Activated gamma-delta T cell treated with anti-CD3 and anti-CD28 coated beads, Interleukin-2, amount 50 U/mL, for 16 hours (primary cell): Measurements from ENCODE around the gene RAD51B.
A peak's percentile ranks its signal among the peaks of the same experiment; 100 is the strongest.
"Not testable (repeated sequence)": the region's sequence is repeated elsewhere in the genome, so short reads cannot be mapped to it uniquely, and the experiment has no call there.

Experiments
- DNase-seq: peaks from one replicate; pipeline ENCODE4 v3.0.0-alpha.2; 2020; ENCODE audit warnings: low read depth

RAD51B gene

DNA sequence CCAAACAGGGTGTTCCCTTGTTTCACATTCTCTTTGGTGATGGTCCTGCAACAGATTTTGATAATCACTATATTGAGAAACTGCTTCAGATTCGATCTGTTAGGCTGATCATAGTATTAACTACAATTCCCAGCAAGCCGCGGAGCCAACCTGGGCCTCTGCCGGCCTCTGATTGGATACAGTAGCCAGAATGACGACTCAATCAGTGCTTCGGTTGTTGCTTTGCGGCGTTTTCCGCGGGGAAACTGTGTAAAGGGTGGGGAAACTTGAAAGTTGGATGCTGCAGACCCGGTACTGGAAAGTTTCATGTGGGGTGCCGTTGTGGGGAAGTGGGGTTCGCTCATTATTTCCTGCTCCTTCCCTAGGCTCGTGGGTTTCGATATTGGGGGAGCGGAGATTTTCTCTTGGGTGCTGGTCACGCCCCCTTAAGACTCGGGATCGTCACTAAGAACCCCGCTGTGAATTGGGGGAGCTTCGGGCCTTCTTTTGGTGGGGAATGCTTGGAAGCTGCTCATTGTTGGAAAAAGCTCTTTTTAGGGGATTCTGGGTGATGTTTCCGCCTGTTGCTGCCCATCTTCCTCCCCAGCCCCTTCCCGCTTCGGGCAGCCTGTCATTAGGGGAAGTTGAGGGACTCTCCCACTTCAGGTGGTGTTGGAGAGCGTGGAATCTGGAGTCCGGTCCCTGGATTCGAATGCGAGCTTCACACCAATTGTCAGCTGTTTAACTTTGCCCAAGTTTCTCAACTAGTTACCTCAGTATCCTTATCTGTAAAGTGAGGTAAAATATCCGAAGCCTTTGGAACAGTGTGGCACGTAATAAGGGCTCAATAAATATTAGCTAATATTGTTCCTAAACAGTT lies at the start of gene RAD51B:
RAD51B (plus strand) TSS at position 217 of the 859 bp plus-strand sequence.
- peak; percentile 80 for DNase-seq

DNA sequence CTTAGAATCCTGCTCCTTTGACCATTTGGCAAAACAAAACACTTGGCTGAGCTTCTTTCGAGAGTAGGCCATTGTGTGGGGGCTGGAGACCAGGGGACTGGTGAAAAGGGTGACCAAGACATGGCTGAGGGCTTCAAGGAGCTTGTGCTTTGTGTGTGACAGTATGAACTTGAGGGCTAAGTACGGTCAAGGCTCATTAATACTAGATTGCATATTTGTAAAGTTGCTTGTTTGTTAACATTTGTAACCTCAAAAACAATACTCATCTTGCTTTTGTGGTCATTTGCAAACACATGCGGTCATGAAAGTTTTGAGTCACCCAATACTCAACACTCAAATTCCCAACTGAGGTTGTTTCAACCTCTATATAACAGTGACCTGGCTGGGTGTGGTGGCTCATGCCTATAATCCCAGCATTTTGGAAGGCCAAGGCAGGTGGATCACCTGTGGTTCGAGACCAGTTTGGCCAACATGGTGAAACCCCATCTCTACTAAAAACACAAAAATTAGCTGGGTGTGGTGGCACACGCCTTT lies 45.7 kb upstream of the RAD51B start:
- DNase-seq: no peak

DNA sequence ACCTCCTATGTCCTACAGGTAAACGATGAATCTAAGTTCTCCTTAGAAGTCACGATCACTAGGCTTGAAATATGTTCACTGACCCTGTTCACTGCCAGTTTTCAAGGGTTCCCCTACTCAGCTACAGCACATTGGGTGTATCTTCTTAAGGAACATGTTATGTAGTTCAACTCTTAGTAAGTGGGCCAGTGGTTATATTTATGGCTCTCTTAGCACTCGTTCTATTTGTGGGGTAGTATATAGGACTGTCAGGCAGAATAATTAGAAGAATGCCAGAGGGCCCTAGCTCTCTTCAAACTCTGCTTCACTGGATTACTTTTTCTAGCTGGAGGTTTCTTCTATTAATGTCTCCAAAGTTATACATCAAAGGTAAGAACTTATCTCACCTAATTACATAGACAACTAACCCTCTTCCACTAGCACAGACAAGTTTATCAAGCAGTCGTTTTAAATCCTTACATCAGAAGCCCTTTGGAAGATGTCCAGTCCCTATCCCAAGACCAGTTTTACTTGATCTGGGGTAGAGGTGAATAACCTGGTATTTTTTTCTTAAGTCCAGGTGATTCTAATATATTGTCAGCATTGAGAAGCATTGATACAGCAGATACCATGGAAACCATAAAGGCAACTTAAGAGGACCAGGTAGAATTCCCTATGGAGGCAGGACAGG lies 42.8 kb upstream of the RAD51B start:
- DNase-seq: no peak

DNA sequence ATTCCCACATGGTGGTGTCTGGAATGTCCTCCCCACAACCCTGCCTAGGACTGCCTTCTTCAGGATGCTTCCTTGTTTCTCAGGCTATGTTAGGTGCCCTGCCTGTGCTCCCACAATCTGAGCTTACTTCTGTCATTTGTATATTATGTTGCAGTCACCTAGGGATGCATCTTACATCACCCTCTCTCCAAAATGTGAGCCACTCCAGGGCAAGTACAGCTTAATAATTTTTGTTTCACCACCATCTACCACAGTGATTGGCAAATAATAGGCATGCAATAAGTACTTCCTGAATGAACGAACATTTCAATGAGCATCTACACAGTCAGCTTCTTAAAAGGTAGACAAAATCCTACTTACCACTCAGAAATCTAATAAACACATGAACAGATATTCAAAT lies 40.8 kb upstream of the RAD51B start:
- DNase-seq: no peak

DNA sequence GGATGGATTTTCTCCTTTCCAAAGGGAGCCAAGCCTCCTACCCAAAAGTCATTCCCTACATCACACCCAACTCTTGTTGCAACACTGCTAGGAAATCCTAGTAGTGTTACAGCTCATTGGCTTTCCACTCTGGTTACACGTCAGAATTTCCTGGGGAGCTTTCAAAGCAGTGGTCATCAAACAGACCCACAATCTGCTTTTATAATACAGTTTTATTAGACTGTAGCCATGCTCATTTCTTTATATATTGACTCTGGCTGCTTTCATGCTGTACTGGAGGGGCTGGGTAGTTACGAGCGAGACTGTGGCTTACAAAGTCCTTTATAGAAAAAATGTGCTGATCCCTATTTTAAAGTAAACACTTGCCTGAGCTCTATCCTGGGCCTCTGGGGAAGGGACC lies 37.5 kb upstream of the RAD51B start:
- DNase-seq: no peak

DNA sequence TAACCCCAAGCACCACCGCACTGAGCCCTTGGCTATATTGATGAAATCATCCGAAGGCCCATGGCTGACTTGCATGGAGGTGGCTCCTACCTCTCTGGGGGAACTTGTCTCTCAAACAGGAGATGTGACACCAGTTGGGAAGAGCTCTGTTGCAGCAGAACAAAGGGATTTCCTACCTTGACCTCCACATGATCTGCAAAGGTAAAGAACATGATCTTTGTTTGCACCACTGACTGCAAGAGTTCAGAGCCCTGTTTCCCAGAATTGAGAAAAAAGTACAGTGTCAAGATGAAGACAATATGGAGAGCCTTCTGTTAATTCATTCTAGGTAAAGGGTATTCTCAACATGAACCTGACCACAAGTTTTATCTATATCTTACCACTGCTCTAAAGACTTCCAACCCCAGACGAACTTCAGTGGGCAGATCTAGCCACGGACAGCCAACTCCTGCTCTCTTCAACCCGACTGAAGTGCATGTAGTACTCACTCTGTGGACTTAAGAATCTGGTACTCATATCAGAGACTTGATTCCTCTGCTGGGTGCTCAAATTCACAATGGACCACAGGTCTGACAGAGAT lies 35.2 kb upstream of the RAD51B start:
- no peak for DNase-seq

DNA sequence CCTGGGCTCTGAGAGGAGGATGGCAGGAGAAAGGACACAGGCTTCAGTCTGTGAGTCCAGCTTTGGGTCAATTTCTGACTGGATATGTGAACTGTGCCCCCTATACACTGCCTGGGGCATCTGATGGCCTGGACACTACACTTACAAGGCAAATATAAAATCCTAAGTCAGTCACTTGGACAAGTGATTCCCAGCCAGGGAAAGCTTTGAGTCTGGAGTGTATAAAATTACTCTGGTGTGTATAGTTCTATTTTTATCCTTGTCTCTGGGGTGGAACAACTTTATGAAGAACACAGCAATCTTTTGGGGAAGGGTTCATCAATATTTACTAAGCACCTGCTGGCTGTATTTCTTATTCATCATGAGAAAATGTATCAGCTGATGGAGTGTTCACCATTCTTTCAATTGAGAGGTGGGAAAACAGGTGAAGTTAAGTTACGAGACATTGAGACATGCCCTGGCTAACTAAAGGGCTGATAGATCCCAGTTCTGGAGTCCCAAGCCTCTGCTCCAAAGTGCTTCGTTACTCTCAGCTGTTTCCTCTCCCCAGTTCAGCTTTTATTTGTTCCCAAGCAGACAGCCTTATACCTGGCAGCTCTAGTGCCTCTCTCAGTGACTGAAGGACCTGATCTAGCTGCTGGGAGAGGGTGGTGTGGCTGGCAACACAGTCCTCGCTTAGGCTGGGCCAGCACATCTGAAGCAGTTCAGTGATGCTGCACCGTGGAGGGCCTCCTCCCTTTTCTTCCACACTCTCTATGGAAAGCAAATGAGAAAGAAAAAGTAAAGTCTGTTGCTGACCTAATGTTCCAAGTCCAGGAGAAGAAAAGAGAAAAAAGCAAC lies 34.1 kb upstream of the RAD51B start:
- no peak for DNase-seq

DNA sequence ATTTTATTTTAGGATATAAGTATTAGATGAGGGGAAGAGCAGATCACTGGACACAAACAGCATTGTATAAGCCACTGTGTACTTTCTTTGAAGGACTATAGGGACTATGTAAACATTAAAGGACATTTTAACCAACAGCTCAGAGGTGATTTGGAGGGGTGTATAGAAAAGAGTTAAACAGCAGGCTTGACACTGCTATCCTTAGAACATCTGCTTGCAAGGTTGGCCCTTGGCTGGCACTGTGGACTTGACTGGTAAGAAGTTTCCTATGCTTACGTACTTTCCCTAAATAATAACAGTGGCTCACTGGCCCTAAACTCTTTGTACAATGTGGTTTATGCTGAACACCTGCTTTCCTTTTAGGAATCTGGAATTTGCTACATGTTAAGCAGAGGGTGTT lies 31.9 kb upstream of the RAD51B start:
- no peak for DNase-seq

DNA sequence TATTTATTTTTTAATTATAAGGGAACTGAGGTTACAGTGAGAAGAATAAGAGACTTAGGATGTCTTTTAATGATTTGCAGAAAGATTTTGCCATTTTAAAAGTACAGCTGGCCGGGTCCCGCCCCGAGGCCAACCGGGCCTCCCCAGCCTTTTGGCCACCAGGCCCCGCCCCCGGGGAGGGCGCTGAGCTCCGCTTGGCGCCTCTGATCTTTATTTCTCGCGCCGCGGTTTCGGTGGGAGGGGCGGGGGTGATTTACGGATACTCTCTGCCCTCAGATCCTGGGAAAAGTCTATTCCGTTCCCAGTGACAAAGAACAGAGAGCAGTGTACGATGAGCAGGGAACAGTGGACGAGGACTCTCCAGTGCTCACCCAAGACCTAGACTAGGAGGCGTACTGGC lies 20.8 kb upstream of the RAD51B start:
- DNase-seq: no peak

DNA sequence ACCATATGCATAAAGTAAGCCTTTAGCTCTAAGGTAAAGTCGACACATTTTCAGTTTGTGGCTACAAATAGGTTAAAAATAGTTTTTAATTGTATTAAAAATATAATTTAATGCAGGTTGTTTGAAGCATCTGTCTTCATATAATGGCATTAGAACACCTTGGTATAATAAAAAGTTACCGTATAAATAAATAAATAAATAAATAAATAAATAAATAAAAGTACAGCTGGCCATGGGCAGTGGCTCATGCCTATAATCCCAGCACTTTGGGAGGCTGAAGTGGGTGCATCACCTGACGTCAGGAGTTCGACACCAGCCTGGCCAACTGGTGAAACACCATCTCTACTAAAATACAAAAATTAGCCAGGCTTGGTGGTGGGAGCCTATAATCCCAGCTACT lies 18.8 kb upstream of the RAD51B start:
- no peak for DNase-seq

DNA sequence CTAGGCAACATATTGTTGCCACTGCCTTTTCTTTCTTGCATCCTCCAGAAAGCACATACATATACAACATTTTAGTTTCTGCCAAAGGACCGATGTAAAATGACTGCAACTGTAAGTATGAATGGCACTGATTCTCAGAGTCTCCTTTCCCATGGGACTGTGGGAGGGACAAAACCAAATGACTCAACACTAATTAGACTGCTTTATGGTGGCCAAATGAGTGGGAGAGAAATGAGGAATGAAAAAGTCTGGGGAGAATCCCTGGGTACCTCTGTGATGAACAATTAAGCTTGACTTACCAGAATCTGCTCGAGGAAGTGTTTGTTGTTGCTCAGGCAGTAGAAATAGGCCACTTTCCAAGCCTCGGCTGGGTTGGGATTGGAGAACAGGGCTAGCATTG lies 13.3 kb upstream of the RAD51B start:
- DNase-seq: no peak

DNA sequence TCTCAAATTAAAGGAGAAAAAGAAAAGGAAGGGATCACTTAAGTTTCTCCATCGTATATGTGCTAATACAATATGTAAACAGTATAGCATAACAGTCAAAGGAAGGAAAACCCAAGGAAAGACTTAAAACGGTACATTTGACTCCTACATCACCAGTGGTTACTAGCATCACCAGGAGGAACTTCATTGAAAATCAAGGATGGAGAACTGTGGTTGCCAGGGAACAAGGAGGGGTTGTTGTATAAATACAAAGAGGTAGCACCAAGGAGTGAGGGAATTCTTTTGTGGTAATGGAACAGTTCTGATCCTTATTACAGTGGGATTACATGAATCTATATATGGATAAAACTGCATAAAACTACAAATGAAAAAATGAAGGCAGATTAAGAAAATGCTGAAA lies 4.8 kb upstream of the RAD51B start:
- DNase-seq: no peak

DNA sequence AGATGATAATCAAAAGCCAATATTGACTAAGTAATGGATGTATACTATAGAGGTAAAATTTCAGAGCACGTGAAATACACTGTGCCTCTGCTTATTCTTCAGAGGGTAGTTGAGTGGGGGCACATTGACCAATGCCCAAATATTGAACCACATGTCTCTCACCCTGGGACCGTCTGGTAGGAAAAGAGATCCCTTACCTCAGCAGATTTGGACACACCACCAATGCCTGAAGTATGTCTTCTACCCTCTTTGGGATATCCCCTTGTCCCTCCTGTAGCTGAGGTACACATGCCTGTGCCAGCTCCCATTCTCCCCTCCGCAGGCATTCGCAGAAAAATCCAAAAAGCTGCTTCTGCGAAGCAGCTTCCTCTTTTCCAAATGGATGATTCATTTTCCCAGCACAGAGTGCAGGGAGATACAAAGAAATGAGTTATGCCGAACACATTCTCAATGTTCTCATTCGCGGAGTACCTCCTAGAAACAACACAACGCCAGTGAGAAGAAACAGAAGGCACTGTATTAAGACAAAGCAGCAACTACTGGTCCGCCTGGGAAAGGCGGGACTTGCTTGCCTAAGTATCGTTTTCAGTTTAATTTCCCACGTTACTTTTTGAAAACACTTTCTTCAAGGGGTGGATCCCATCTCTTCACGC lies 3.9 kb upstream of the RAD51B start:
- DNase-seq: no peak

DNA sequence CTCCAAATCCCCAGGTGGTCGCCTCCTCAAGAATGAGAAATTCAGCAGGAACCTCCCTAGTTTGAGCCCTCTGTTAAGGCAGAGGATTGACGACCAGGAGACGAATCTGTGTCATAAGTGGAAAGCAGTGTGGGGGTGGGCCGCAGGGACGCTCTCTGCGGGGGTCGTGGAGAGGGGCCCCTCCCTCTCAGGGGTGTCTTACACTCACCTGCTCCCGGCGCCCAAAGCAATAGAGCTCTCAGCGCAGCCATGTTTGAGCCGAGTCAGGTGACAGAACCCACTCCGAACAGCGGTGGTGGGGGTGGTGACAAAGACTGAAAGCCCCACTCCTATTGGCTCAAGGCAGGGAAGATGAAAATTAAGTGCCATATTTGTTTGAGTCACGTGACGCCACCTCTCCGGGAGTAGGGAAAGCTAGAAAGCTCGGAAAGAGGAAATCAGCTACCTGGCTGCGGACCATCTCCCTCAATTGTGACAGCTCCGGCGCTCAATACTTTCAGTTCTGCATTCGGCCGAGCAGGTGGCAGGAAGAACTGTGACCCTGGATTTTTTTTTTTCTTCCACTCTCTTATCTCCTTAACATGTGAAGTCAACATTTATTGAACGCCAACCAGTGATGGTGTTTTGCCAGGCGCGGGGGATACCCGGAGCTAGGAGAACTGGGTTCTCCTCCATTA lies 3.1 kb upstream of the RAD51B start, which contains the start of gene ZFYVE26:
ZFYVE26 (minus strand) TSS at position 265 of the 677 bp plus-strand sequence. CDS start 627 bp downstream, outside the sequence.
- peak; percentile 86 for DNase-seq

DNA sequence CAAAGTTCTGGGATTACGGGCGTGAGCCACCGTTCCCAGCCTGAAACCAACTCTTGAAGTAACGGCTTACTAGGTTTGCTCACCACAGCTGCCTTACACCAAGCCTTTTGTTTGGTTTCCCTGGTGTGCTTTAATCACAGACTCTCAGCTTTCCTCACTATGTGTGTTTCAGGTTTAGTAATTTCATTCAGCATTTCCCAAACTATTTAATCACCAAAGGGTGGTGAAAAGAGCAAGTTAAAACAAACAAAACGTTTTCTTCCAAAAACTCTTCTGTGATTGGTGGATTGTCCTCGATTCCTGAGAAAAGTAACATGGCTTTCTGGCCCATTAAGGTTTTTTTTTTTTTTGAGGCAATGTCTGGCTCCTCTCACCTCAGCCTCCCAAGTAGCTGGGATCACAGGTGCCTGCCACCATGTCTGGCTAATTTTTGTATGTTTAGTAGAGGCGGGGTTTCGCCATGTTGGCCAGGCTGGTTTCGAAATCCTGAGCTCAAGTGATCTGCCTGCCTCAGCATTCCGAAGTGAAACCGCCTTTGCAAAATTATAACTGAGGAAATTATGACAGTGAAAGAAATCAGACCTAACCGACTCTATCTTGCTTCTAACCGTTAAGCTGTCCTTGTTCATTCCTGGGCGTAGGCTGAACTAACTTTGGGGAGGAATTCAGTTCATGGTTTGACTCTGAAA lies 1.7 kb upstream of the RAD51B start:
- no peak for DNase-seq

DNA sequence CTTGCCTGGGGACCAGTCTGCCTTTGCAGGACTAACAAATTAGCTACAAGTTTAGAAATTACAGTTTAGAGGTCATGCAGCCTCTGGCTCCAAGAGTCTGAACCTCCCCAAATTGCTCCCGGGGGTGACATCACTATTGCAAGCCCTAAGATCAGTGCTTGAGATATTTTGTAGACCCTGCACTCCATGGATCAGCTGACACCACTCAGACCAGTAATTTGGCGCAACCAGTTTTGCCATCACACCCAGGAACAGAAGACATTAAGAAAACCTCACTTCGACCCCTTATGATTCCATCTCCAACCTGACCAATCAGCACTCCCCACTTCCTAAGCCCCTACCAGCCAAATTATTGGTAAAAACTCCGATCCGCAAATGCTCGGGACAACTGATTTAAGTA lies 1.1 kb upstream of the RAD51B start:
- DNase-seq: not testable (repeated sequence)

DNA sequence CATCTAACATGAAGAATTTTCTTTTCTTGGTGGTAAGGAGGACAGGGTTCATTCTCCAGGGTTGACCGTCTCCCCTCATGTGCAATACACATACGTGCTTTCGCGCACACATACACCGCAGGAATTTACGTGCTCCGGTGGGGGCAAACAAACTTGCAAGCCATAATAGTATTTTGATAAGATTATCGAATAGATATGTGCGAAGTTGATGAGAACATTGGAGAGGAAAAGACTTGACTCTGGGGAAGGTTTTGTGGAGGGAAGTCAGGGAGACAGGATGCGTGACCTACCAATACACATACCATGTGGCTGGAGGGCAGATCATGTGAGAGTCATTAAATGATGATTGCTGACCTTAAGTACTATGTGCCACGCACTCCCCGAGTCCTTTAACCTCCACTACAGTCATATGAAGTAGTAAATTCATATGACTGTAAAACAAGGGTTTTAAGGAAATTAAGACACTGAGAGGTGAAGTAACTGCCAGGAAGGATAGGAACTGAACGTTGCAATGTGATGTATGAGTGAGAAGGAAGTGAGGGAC lies 921 bp downstream of the RAD51B start:
- DNase-seq: no peak

DNA sequence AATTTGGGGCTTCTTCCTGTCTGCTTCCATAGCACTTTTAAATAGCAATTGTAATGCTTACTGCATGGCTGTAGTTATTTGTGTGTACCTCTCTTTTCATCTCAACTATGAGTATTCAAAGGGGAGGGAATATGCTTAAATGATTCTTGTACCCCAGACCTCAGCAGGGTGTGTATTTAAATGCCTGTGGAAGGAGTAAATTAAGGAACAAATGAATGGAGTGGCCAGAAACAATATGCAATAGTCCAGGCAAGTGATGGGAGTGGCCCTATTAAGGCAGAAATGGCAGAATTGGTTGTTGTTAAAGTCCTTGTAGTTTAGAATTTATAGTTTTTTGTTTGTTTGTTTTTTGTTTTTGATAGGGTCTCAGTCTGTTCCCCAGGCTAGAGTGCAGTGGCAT lies 1.5 kb downstream of the RAD51B start:
- no peak for DNase-seq

DNA sequence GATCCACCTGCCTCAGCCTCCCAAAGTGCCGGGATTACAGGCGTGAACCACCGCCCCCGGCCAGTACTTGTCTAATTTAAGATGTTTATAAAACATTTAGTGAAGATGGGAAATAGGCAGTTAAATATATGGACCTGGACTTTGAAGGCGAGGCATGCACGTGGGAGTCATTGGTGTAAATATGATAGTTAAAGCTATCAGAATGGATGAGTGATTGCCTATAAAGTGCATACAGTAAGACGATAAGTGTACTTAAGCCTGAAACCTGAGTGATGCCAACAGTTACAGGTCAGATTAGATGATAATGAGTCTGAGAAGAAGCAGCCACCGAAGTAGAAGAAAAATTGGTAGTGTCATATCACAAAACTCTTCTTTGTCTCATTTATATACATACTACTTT lies 11.5 kb downstream of the RAD51B start:
- no peak for DNase-seq

DNA sequence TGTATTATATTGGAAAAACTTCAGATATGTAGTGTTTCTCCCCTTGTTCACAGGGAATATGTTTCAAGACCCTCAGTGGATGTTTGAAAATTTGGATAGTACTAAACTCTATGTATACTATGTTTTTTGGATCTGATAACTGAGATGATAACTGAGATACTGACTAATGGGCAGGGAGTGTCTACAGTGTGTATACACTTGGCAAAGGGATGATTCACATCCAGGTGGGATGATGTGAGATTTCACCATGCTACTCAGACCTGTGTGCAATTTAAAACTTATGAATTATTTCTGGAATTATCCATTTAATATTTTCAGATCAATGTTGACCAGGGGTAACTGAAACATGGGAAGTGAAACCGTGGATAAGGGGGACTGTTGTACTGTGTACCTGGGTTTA lies 13.8 kb downstream of the RAD51B start:
- no peak for DNase-seq
